Stimulated activated CD8-positive, alpha-beta memory T cell treated with anti-CD3 and anti-CD28 coated beads, Interleukin-12 subunit alpha, Interleukin-12 subunit beta, amount 100 ng/mL, for 24 hours (primary cell): Measurements from ENCODE around the gene TSPYL4.

Experiments used
- DNase-seq: peaks from one replicate; pipeline ENCODE4 v3.0.0-alpha.2; 2020; ENCODE audit errors: extremely low read depth

Gene TSPYL4

DNA sequence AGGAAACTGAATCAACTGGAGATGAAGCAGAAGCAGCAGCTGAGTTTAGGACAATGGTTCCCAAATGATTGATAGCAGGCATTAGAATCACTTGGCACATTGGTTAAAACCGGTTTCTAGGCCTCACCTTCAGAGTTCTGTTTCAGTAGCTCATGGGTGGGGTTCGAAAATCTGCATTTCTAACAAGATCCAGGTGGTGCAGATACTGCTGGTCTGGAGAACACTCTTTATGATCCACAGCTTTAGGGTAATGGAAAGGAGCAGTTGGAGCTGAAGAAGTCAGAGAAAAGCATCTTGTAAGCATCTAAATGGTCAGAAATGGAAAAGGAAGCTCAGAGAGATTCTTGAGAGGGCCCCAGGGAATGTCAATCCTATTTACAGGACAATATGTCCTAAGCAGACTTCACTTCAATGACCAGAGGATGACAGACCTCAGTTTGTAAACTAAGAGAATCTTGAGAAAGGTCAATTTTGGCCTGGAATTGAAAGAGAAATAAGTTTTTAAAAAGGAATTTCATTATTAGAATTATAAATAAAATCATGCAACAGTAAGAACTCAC lies 17.4 kb upstream of the TSPYL4 start:
- no peak for DNase-seq

DNA sequence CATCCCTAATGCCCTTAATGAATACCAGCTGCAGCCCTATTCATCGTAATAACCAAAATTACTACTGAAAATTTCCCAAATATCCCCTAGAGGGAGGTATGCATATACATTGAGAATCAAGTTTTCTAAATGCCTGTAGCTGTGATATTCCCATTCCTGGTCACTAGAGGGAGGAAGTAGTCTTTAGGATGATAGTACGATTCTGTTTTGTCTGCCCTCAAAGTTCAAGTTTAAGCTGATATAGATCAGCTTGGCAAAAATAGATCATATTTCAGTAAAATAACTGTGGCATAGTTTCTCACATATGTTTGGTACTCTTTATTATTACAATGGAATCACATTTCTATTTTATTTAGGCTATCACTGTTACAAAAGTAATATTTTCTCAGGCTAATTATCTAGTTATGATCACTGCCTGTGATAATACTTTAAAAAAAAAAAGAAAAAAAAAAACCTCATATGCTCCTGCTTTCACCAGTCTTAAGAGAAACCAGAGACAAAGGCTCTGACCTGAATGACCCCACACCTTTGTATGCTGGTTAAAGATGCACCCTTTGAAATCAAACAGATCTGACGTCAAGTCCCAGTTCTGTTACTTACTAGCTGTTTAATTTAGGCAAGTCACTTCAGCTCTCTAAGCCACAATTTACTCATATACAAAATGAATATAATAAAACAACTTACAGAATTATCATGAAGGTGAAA lies 14.9 kb upstream of the TSPYL4 start:
- DNase-seq = no peak

GRCh38 chr6:116267836-116268588 lies 14.1 kb upstream of the TSPYL4 start:
- no peak for DNase-seq

DNA sequence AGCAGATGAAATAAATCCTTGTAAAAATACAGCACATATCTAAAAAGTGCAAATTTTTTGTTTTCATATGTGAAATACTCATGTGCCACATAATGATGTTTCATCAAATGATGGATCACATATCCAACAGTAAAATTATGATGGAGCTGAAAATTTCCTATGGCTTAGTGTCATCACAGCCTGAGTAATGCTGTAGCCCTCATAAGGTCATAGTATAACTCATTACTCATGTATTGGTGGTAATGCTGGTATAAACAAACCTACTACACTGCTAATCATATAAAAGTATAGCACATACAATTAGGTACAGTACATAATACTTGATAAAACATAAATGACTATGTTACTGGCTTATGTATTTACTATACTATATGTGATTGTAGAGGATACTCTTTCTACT lies 12.9 kb upstream of the TSPYL4 start:
- no peak for DNase-seq

DNA sequence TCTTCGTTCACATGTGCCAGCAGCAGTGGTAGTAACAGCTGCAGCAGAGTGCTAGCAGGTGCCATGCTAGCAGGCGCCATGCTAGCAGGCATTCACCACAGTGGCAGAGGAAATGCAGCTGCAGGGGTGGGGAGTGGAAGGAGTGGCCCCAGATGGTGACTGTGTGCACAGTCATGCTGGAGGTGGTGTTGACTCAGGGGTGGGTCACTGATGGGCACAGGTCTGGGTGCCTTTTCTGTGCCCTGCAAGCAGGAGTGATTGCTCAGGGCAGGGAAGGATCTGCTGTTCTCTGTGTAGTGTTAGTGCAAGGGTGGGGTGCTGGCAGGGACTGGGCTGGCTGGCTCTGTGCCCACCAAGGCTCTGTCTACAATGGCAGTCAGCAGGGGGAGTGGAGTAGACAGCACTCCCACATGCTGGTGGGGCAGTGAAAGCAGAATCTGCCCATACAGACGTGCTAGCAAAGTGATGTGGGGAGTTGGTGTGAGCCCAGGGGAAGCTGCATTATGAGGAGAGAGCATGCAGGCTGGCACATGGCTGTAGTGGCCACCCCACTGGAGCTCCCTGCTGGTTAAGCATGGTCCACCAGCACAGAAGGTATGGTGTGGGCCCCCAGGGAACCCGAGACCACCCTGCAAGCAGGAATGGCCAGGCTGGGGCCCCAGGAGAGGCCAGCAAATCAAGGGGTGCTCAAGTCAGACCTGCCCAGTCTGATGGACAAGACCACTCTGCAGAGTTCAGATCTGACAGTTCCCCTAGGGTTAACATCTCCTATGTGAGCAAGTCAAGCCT lies 11.4 kb upstream of the TSPYL4 start:
- DNase-seq = no peak

- DNase-seq = no peak
Observed at GRCh38 chr6:116263353-116263752, 9.5 kb upstream of the TSPYL4 start.

DNA sequence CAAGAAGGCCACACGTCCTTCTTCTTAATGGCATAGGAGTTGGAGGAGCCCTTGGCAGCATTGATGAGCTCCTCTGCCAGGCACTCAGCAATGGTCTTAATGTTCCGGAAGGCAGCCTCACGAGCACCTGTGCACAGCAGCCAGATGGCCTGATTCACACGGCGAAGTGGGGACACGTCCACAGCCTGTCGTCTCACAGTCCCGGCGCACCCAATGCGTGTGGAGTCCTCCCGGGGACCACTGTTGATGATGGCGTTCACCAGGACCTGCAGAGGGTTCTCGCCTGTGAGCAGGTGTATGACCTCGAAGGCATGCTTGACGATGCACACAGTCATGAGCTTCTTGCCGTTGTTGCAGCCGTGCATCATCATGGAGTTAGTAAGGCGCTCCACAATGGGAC lies 4.6 kb upstream of the TSPYL4 start:
- no peak for DNase-seq

- DNase-seq = no peak
Observed at GRCh38 chr6:116256694-116257093, 2.8 kb upstream of the TSPYL4 start.

GRCh38 chr6:116255246-116255800 lies 1.4 kb upstream of the TSPYL4 start:
- DNase-seq = no peak

DNA sequence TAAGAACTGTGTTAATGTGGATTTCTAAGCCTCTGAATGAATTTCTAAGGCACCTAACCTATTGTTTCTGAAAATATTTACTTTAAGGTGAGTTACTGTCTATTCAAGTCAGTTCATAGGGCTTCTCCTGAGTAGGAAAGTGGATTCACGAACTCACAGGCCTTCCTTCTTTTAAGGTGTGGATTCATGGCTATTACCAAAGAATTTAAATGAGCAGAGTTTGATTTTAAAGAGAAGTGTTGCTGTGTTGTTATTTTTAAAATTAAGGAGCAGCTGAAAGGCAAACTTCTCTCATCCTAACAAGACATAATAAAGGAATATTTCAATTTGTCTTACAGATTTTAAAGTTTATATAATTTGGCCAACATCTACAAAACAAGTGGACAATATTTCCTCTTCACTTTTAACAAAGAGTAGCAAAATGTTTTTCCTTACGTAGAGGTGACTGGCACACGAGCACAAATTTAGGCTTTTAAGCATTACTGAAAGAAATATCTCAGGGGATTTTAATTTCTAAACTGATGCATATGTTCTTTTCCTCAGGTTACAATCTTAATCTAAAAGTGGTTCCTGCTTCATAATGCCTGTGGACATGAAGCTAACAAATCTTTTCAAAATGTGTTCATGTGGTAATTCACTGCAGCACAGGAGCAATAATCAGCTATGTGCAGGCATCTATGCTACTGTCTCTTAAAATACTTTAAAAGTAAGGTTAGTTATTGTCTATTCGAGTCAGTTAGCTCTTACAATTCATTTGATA lies 602 bp upstream of the TSPYL4 start:
- no peak for DNase-seq

DNA sequence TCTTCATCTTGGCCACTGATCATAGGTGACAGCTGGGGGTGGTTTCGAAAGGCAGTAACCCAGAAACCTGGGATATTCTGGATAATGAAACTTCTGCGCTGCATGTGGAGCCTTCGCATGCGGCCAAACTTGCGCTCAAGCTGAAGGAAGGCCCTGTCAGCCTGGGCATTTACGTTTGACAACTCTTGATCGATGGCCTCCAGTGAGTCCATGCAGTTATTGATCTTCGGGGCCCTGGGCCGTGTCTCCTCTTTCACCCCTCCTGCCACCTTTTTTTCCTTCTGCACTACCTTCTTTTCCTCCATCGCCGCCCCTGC lies 729 bp downstream of the TSPYL4 start:
- no peak for DNase-seq

DNA sequence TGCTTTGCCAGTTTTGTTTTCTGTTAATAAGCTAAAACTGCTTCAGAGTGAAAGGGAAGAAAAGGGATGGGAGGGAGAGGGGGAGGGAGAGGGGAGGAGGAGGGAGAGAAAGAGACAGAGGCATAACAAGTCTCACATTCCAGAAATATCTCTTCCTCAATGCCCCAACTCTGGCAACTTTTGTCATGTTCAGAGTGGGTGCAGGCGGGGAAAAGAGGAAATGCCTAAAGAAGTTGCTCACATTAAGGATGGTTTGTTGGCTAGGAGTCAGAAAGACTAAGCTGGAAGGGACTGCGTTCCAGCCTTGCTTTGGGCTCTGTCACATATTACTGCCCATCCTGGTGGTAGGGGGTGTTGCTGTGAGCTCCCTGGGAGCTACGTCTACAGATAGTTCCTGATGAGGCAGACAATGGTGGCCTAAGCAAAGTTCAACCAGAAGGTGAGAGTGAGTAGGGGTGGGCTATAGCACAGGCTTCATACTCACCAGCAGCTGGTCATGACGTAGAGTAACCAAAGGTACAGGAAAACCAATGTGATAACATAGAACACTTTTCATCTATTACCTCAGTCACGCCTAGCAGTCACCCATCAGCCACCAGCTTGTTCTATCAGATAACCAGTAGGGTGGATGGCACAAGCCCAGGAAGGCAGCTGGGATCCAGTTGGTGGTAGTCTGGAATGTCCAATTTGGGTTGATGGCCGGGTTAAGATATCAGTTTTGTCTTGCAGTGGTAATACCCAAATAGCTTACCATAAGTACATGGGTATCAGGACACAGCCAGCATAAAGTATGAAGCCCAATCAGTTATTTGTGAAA lies 2.1 kb downstream of the TSPYL4 start:
- no peak for DNase-seq

- DNase-seq = no peak
Observed at GRCh38 chr6:116248577-116248976, 5.3 kb downstream of the TSPYL4 start.

- DNase-seq = no peak
Observed at GRCh38 chr6:116247285-116247684, 6.6 kb downstream of the TSPYL4 start.

DNA sequence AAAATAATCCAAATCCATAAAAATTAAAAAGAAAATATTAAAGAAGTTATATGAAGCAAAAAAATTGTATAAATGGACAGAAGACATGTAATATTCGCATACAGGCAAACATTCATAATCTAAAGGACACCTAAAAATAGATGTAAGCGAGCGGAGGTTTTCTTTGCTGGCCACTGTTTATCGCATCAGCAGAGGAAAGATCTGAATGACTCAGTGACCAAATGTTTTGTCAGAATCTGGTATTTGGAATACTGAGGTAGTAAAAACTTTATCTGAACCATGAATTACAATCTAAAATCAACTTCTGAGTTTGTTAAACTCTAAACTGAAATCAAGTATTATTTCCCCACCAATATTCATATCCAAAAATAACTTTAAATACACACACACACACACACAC lies 7.8 kb downstream of the TSPYL4 start:
- DNase-seq = no peak

GRCh38 chr6:116244284-116244683 lies 9.6 kb downstream of the TSPYL4 start:
- DNase-seq = no peak

DNA sequence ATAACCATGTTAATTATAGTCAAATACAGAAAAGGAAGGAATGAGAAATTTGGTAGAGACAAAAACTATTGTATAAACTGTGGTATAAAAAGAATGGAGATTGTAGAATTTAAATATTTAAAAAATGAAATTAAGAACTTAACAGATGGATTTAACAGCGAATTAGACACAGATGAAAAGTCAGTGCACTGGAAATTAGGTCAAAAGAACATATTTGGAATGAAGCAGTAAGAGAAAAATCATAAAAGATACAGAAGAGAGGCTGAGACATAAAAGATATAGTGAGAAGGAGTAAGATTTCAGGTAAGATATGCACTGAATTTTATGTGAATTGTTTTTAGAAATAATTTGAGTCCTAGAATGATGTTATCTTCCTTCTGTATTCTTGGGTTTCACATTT lies 14.0 kb downstream of the TSPYL4 start:
- no peak for DNase-seq

DNA sequence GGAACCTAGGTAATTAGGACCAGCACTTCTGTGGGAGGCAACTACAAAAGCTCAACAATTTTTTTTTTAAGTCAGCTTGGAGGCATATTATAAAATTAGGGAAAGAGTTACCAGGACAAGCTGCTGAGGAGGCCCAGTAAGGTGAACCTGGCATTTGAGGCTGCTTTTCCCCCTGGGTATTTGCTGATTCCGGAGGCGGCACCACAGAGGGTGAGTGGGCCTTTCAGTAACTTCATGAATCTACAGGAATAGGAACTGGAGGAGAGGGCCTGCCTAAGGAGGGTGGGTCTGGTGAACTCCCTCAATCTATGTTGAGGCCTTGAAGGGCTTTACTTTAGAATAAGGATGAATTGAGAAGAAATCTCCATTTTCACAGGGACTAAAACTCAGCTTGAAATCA lies 14.6 kb downstream of the TSPYL4 start:
- no peak for DNase-seq

- DNase-seq = no peak
Observed at GRCh38 chr6:116238083-116238482, 15.8 kb downstream of the TSPYL4 start.

- no peak for DNase-seq
Observed at GRCh38 chr6:116234689-116235088, 19.2 kb downstream of the TSPYL4 start.
